ENCODE results near the gene FEN1. TPM values are rescaled to one million over a fixed set of nuclear protein-coding genes. Genes with fewer than 3 reads are reported as not detected.

Gene FEN1
- total and polyA plus RNA-seq, 2 of the 13 experiments (the other 11 are each of a cell fraction or from before 2014, with no cell fraction given) = 12.4 to 102 TPM

DNA sequence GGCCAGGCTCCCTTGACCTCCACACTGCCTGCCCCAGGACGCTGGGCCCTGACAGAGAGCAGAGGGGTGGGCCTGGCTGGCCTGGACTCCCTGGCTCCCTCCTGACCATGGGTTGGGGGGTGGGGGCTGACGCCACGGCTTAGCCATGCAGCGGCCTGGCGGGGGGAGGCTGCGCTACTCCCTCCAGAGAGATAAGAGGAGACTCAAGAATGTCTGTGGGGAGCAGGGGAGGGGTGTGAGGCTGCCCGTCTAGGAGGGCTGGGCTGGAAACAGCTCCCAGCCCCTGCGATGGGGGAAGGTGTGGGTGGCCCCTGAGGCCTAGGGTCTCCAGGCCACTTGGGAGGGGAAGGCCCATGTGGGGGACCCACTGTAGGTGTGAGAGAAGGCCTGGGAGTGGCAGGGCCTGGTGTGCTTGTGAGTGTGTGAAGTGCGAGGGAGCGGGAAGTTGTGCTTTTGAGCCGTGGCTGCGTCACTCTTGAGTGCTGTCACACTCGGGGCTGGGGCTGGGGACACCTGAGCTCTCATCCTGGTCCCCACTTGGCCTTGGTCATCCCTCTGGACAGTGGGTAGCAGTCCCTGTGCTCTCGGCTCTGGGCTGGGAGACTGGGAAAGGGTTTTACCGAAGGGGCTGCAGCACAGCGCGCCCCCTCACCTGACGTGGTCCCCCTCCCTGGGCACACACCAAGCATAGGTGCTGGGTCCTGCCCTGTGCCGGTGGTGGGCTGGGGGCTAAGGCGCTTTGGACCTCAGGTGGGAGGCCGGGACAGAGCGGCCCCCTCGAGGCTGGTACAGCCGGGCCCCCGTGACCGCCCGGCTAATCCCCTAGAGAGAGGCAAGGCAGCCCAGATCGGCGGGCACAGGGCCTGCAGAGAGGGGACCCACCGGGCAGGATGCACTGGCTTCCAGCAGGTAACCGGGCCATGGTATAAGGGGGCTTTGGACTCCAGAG is 37.9 kb upstream of the FEN1 start (continued):
- TF ChIP-seq PATZ1 (CRISPR knock-in tag; IDR thresholded peaks at IDR 0.05) (peak; percentile 52; the same call in 1 of the 2 replicates), ADNP (CRISPR knock-in tag; IDR thresholded peaks at IDR 0.05) (no peak), RBFOX2 (IDR thresholded peaks at IDR 0.05; ENCODE audit: low read depth, low read length) (peak; percentile 37; the same call in 1 of the 2 replicates), KDM6A (CRISPR knock-in tag; IDR thresholded peaks at IDR 0.05; ENCODE audit: low read depth) (no peak), ELF4 (CRISPR knock-in tag; IDR thresholded peaks at IDR 0.05; ENCODE audit: borderline replicate concordance) (no peak), NR1H2 (CRISPR knock-in tag; IDR thresholded peaks at IDR 0.05; ENCODE audit: borderline replicate concordance, low read depth) (no peak), GFI1 (CRISPR knock-in tag; IDR thresholded peaks at IDR 0.05; ENCODE audit: borderline replicate concordance) (no peak), ZNF318 (CRISPR knock-in tag; IDR thresholded peaks at IDR 0.05) (no peak), ZNF770 (CRISPR knock-in tag; IDR thresholded peaks at IDR 0.05) (no peak), PHF20 (CRISPR knock-in tag; IDR thresholded peaks at IDR 0.05) (no peak), NFE2 (CRISPR knock-in tag; IDR thresholded peaks at IDR 0.05) (no peak)
- TF ChIP-seq, protein P1, sequence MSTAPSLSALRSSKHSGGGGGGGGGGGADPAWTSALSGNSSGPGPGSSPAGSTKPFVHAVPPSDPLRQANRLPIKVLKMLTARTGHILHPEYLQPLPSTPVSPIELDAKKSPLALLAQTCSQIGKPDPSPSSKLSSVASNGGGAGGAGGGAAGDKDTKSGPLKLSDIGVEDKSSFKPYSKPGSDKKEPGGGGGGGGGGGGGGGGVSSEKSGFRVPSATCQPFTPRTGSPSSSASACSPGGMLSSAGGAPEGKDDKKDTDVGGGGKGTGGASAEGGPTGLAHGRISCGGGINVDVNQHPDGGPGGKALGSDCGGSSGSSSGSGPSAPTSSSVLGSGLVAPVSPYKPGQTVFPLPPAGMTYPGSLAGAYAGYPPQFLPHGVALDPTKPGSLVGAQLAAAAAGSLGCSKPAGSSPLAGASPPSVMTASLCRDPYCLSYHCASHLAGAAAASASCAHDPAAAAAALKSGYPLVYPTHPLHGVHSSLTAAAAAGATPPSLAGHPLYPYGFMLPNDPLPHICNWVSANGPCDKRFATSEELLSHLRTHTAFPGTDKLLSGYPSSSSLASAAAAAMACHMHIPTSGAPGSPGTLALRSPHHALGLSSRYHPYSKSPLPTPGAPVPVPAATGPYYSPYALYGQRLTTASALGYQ (CRISPR knock-in tag; IDR thresholded peaks at IDR 0.05) = no peak
